Measurements from ENCODE around the gene TRMT1L.

The TRMT1L gene

GRCh38 chr1:185170291-185170848 lies 13.6 kb upstream of the TRMT1L start:
- TF ChIP-seq ZNF565 (CRISPR knock-in tag; conservative IDR thresholded peaks at IDR 0.05; ENCODE audit: low read depth), result no peak
- TF ChIP-seq CREB5 (CRISPR knock-in tag; IDR thresholded peaks at IDR 0.05; ENCODE audit: low read depth), result no peak
- no peak for TF ChIP-seq ZC3H10 (CRISPR knock-in tag; IDR thresholded peaks at IDR 0.05)
- no peak for TF ChIP-seq PATZ1 (CRISPR knock-in tag; IDR thresholded peaks at IDR 0.05; ENCODE audit: borderline replicate concordance)
- TF ChIP-seq POU6F1 (CRISPR knock-in tag; IDR thresholded peaks at IDR 0.05; ENCODE audit: borderline replicate concordance, low read depth), result no peak
- TF ChIP-seq ZNF8 (CRISPR knock-in tag; IDR thresholded peaks at IDR 0.05), result no peak
- no peak for TF ChIP-seq TSHZ2 (CRISPR knock-in tag; IDR thresholded peaks at IDR 0.05)
- TF ChIP-seq PPARA (CRISPR knock-in tag; IDR thresholded peaks at IDR 0.05; ENCODE audit: borderline replicate concordance), result no peak
- no peak for TF ChIP-seq OSR1 (CRISPR knock-in tag; IDR thresholded peaks at IDR 0.05)
- no peak for TF ChIP-seq BACH2 (CRISPR knock-in tag; IDR thresholded peaks at IDR 0.05; ENCODE audit: borderline replicate concordance)
- TF ChIP-seq TOX (CRISPR knock-in tag; IDR thresholded peaks at IDR 0.05; ENCODE audit: borderline replicate concordance), result no peak
- TF ChIP-seq ZNF70 (CRISPR knock-in tag; IDR thresholded peaks at IDR 0.05), result no peak
- TF ChIP-seq SNAI2 (CRISPR knock-in tag; IDR thresholded peaks at IDR 0.05), result no peak
- TF ChIP-seq TCF4 (CRISPR knock-in tag; IDR thresholded peaks at IDR 0.05; ENCODE audit: borderline replicate concordance), result no peak
- TF ChIP-seq CSRNP3 (CRISPR knock-in tag; IDR thresholded peaks at IDR 0.05), result no peak
- TF ChIP-seq ZFP30 (CRISPR knock-in tag; IDR thresholded peaks at IDR 0.05), result no peak
- ATAC-seq, result peak; percentile 98

- no peak for ATAC-seq
- TF ChIP-seq ESRRG (CRISPR knock-in tag; IDR thresholded peaks at IDR 0.05) (no peak), GLIS3 (CRISPR knock-in tag; IDR thresholded peaks at IDR 0.05) (no peak), ZFP3 (CRISPR knock-in tag; IDR thresholded peaks at IDR 0.05) (no peak), POU6F1 (CRISPR knock-in tag; IDR thresholded peaks at IDR 0.05; ENCODE audit: borderline replicate concordance, low read depth) (no peak), ISL1 (CRISPR knock-in tag; IDR thresholded peaks at IDR 0.05) (no peak), ZNF565 (CRISPR knock-in tag; conservative IDR thresholded peaks at IDR 0.05; ENCODE audit: low read depth) (no peak), ZNF70 (CRISPR knock-in tag; IDR thresholded peaks at IDR 0.05) (no peak), CSDC2 (CRISPR knock-in tag; IDR thresholded peaks at IDR 0.05) (no peak)
These were observed 9.4 kb upstream of the TRMT1L start for GRCh38 chr1:185166106-185166505.

Data from SK-N-SH treated with all-trans-retinoic acid at 6 μM for 48 hours (cell line).